ENCODE results near the gene SPRING1.

Gene SPRING1

GRCh38 chr12:116708826-116709756 lies 28.8 kb downstream of the SPRING1 start:
- Histone ChIP-seq H3K27ac (ENCODE audit: low read depth, low read length, severe bottlenecking) (no peak overlapping the region), H3K4me3 (ENCODE audit: extremely low read depth, insufficient read depth, low read length, poor library complexity, severe bottlenecking) (no peak overlapping the region), H3K9me3 (ENCODE audit: control insufficient read depth, low read length) (no peaks in the 10 kb centered on the region), H3K36me3 (ENCODE audit: control insufficient read depth, insufficient read depth, low read length) (peaks cover 5% of the 10 kb centered on the region), H3K4me1 (ENCODE audit: control insufficient read depth, insufficient read depth, low read length, poor library complexity, severe bottlenecking) (no peaks in the 10 kb centered on the region)
- WGBS, 2 experiments (ENCODE audit: insufficient coverage in 2 of 2), result 54 to 58% methylated on average over 23 to 25 of the region's 26 CpGs

- Histone ChIP-seq H3K27ac (ENCODE audit: low read depth, low read length, severe bottlenecking) (no peak overlapping the region), H3K4me3 (ENCODE audit: extremely low read depth, insufficient read depth, low read length, poor library complexity, severe bottlenecking) (no peak overlapping the region), H3K36me3 (ENCODE audit: control insufficient read depth, insufficient read depth, low read length) (peaks cover 5% of the 10 kb centered on the region), H3K4me1 (ENCODE audit: control insufficient read depth, insufficient read depth, low read length, poor library complexity, severe bottlenecking) (no peaks in the 10 kb centered on the region), H3K9me3 (ENCODE audit: control insufficient read depth, low read length) (no peaks in the 10 kb centered on the region)
- WGBS, 2 experiments (ENCODE audit: insufficient coverage in 2 of 2), result 90 to 99% methylated on average over 8 of the region's 9 CpGs
Measured at GRCh38 chr12:116707751-116708150, 30.1 kb downstream of the SPRING1 start.

GRCh38 chr12:116703214-116703795 lies 34.6 kb downstream of the SPRING1 start:
- H3K4me3 ChIP-seq (ENCODE audit: extremely low read depth, insufficient read depth, low read length, poor library complexity, severe bottlenecking), result no peak overlapping the region
- no peaks in the 10 kb centered on the region for H3K4me1 ChIP-seq (ENCODE audit: control insufficient read depth, insufficient read depth, low read length, poor library complexity, severe bottlenecking)
- 15 to 20% methylated on average over 5 to 7 of the region's 12 CpGs for WGBS, 2 experiments (ENCODE audit: insufficient coverage in 2 of 2)
- no peaks in the 10 kb centered on the region for H3K9me3 ChIP-seq (ENCODE audit: control insufficient read depth, low read length)
- no peaks in the 10 kb centered on the region for H3K36me3 ChIP-seq (ENCODE audit: control insufficient read depth, insufficient read depth, low read length)
- H3K27ac ChIP-seq (ENCODE audit: low read depth, low read length, severe bottlenecking), result no peak overlapping the region

- Histone ChIP-seq H3K27ac (ENCODE audit: low read depth, low read length, severe bottlenecking) (no peak overlapping the region), H3K9me3 (ENCODE audit: control insufficient read depth, low read length) (no peaks in the 10 kb centered on the region), H3K4me1 (ENCODE audit: control insufficient read depth, insufficient read depth, low read length, poor library complexity, severe bottlenecking) (no peaks in the 10 kb centered on the region), H3K4me3 (ENCODE audit: extremely low read depth, insufficient read depth, low read length, poor library complexity, severe bottlenecking) (no peak overlapping the region), H3K36me3 (ENCODE audit: control insufficient read depth, insufficient read depth, low read length) (no peaks in the 10 kb centered on the region)
- WGBS, 2 experiments (ENCODE audit: insufficient coverage in 2 of 2), result 100% methylated on average over 1 to 2 of the region's 4 CpGs
Measured at GRCh38 chr12:116701432-116701831, 36.4 kb downstream of the SPRING1 start.

GRCh38 chr12:116700066-116700465 lies 37.8 kb downstream of the SPRING1 start:
- WGBS, 2 experiments (ENCODE audit: insufficient coverage in 2 of 2), result 82 to 95% methylated on average over 5 to 6 of the region's 6 CpGs
- Histone ChIP-seq H3K4me1 (ENCODE audit: control insufficient read depth, insufficient read depth, low read length, poor library complexity, severe bottlenecking) (no peaks in the 10 kb centered on the region), H3K27ac (ENCODE audit: low read depth, low read length, severe bottlenecking) (no peak overlapping the region)

GRCh38 chr12:116698554-116699075 lies 39.3 kb downstream of the SPRING1 start:
- H3K4me1 ChIP-seq (ENCODE audit: control insufficient read depth, insufficient read depth, low read length, poor library complexity, severe bottlenecking), result no peaks in the 10 kb centered on the region
- no peaks in the 10 kb centered on the region for H3K36me3 ChIP-seq (ENCODE audit: control insufficient read depth, insufficient read depth, low read length)
- WGBS, 2 experiments (ENCODE audit: insufficient coverage in 2 of 2), result 94 to 100% methylated on average over 2 of the region's 2 CpGs
- no peaks in the 10 kb centered on the region for H3K9me3 ChIP-seq (ENCODE audit: control insufficient read depth, low read length)
- no peak overlapping the region for H3K4me3 ChIP-seq (ENCODE audit: extremely low read depth, insufficient read depth, low read length, poor library complexity, severe bottlenecking)
- H3K27ac ChIP-seq (ENCODE audit: low read depth, low read length, severe bottlenecking), result no peak overlapping the region

More at GRCh38 chr12:116700066-116700465, 37.8 kb downstream of the SPRING1 start:
- H3K9me3 ChIP-seq (ENCODE audit: control insufficient read depth, low read length), result no peaks in the 10 kb centered on the region
- H3K36me3 ChIP-seq (ENCODE audit: control insufficient read depth, insufficient read depth, low read length), result no peaks in the 10 kb centered on the region
- H3K4me3 ChIP-seq (ENCODE audit: extremely low read depth, insufficient read depth, low read length, poor library complexity, severe bottlenecking), result no peak overlapping the region

GRCh38 chr12:116698116-116698515 lies 39.8 kb downstream of the SPRING1 start:
- Histone ChIP-seq H3K27ac (ENCODE audit: low read depth, low read length, severe bottlenecking) (no peak overlapping the region), H3K9me3 (ENCODE audit: control insufficient read depth, low read length) (no peaks in the 10 kb centered on the region)

GRCh38 chr12:116697716-116698115 lies 40.2 kb downstream of the SPRING1 start:
- 86 to 93% methylated on average over 7 to 8 of the region's 11 CpGs for WGBS, 2 experiments (ENCODE audit: insufficient coverage in 2 of 2)
- H3K27ac ChIP-seq (ENCODE audit: low read depth, low read length, severe bottlenecking), result no peak overlapping the region
- no peaks in the 10 kb centered on the region for H3K36me3 ChIP-seq (ENCODE audit: control insufficient read depth, insufficient read depth, low read length)
- H3K4me3 ChIP-seq (ENCODE audit: extremely low read depth, insufficient read depth, low read length, poor library complexity, severe bottlenecking), result no peak overlapping the region
- H3K4me1 ChIP-seq (ENCODE audit: control insufficient read depth, insufficient read depth, low read length, poor library complexity, severe bottlenecking), result no peaks in the 10 kb centered on the region
- H3K9me3 ChIP-seq (ENCODE audit: control insufficient read depth, low read length), result no peaks in the 10 kb centered on the region

More at GRCh38 chr12:116698116-116698515, 39.8 kb downstream of the SPRING1 start:
- Histone ChIP-seq H3K4me3 (ENCODE audit: extremely low read depth, insufficient read depth, low read length, poor library complexity, severe bottlenecking) (no peak overlapping the region), H3K36me3 (ENCODE audit: control insufficient read depth, insufficient read depth, low read length) (no peaks in the 10 kb centered on the region), H3K4me1 (ENCODE audit: control insufficient read depth, insufficient read depth, low read length, poor library complexity, severe bottlenecking) (no peaks in the 10 kb centered on the region)
- 82 to 85% methylated on average over 2 to 5 of the region's 8 CpGs for WGBS, 2 experiments (ENCODE audit: insufficient coverage in 2 of 2)

- Histone ChIP-seq H3K4me1 (ENCODE audit: control insufficient read depth, insufficient read depth, low read length, poor library complexity, severe bottlenecking) (no peaks in the 10 kb centered on the region), H3K27ac (ENCODE audit: low read depth, low read length, severe bottlenecking) (no peak overlapping the region), H3K9me3 (ENCODE audit: control insufficient read depth, low read length) (no peaks in the 10 kb centered on the region), H3K4me3 (ENCODE audit: extremely low read depth, insufficient read depth, low read length, poor library complexity, severe bottlenecking) (no peak overlapping the region), H3K36me3 (ENCODE audit: control insufficient read depth, insufficient read depth, low read length) (no peaks in the 10 kb centered on the region)
- WGBS, 2 experiments (ENCODE audit: insufficient coverage in 2 of 2), result 50 to 53% methylated on average over 3 to 6 of the region's 7 CpGs
Measured at GRCh38 chr12:116697305-116697704, 40.6 kb downstream of the SPRING1 start.

GRCh38 chr12:116695464-116695725 lies 42.5 kb downstream of the SPRING1 start:
- WGBS, 2 experiments (ENCODE audit: insufficient coverage in 2 of 2), result 94 to 100% methylated on average over 2 of the region's 3 CpGs
- no peak overlapping the region for H3K4me3 ChIP-seq (ENCODE audit: extremely low read depth, insufficient read depth, low read length, poor library complexity, severe bottlenecking)
- no peaks in the 10 kb centered on the region for H3K4me1 ChIP-seq (ENCODE audit: control insufficient read depth, insufficient read depth, low read length, poor library complexity, severe bottlenecking)
- H3K27ac ChIP-seq (ENCODE audit: low read depth, low read length, severe bottlenecking), result no peak overlapping the region
- H3K9me3 ChIP-seq (ENCODE audit: control insufficient read depth, low read length), result no peaks in the 10 kb centered on the region
- H3K36me3 ChIP-seq (ENCODE audit: control insufficient read depth, insufficient read depth, low read length), result no peaks in the 10 kb centered on the region

All from mesodermal cell (in vitro differentiated cells).